Measurements from ENCODE around the gene BMP7.

BMP7 gene

GRCh38 chr20:57135875-57136274 lies 130.6 kb downstream of the BMP7 start:
- H3K36me3 ChIP-seq (ENCODE audit: control insufficient read depth in 1 of 2, insufficient read depth in 2 of 2, low read depth in 1 of 2, low read length in 2 of 2) = no peaks in the 10 kb centered on the region
- no peak overlapping the region for H2BK15ac ChIP-seq (ENCODE audit: low read depth, poor library complexity, severe bottlenecking)
- H3K27me3 ChIP-seq (ENCODE audit: control insufficient read depth in 1 of 2, insufficient read depth in 1 of 2, low read length in 2 of 2) = peaks cover 43 to 60% of the 10 kb centered on the region in 2 experiments
- no peak overlapping the region for H3K9ac ChIP-seq (ENCODE audit: low read length)
- no peak overlapping the region for H2AK5ac ChIP-seq (ENCODE audit: low read length, severe bottlenecking)
- no peak overlapping the region for H2BK120ac ChIP-seq (ENCODE audit: low read depth, low read length)
- no peak overlapping the region for H3K4me3 ChIP-seq (ENCODE audit: insufficient read depth in 1 of 2, low read depth in 1 of 2, low read length in 2 of 2)
- no peak overlapping the region for H2BK5ac ChIP-seq (ENCODE audit: low read depth, low read length, poor library complexity, severe bottlenecking)
- H2BK12ac ChIP-seq (ENCODE audit: low read length in 2 of 2) = no peak overlapping the region
- 82% methylated on average over 6 of the region's 6 CpGs for WGBS
- no peak for DNase-seq
- H2AFZ ChIP-seq (ENCODE audit: low read depth, low read length) = no peak overlapping the region
- H3K9me3 ChIP-seq (ENCODE audit: control insufficient read depth, low read length) = no peaks in the 10 kb centered on the region
- H3K23ac ChIP-seq (ENCODE audit: low read length in 2 of 2) = no peak overlapping the region
- no peaks in the 10 kb centered on the region for H3K79me1 ChIP-seq (replicated peaks; ENCODE audit: low read length, poor library complexity, severe bottlenecking)
- H4K8ac ChIP-seq (ENCODE audit: low read length) = no peak overlapping the region
- no peak overlapping the region for H3K18ac ChIP-seq (ENCODE audit: low read depth in 1 of 2, low read length in 2 of 2)
- H3K27ac ChIP-seq (ENCODE audit: low read length, poor library complexity, severe bottlenecking) = no peak overlapping the region
- H4K91ac ChIP-seq (ENCODE audit: low read length) = no peak overlapping the region
- no peak overlapping the region for H3K4me2 ChIP-seq (ENCODE audit: low read length, poor library complexity, severe bottlenecking)
- peak overlapping the region in 1 of 2 experiments; percentile 31 for H3K14ac ChIP-seq (ENCODE audit: low read length in 2 of 2)
- H3K4ac ChIP-seq (ENCODE audit: low read depth in 1 of 2, low read length in 2 of 2) = no peak overlapping the region
- no peaks in the 10 kb centered on the region for H3K4me1 ChIP-seq (ENCODE audit: control insufficient read depth, insufficient read depth, low read depth, low read length)

- Histone ChIP-seq H3K4me2 (ENCODE audit: low read length, poor library complexity, severe bottlenecking) (no peak overlapping the region), H3K9ac (ENCODE audit: low read length) (no peak overlapping the region), H3K27me3 (ENCODE audit: control insufficient read depth in 1 of 2, insufficient read depth in 1 of 2, low read length in 2 of 2) (peaks cover 45 to 66% of the 10 kb centered on the region in 2 experiments), H2BK15ac (ENCODE audit: low read depth, poor library complexity, severe bottlenecking) (no peak overlapping the region), H2BK5ac (ENCODE audit: low read depth, low read length, poor library complexity, severe bottlenecking) (no peak overlapping the region), H2AK5ac (ENCODE audit: low read length, severe bottlenecking) (no peak overlapping the region), H4K91ac (ENCODE audit: low read length) (no peak overlapping the region), H3K23ac (ENCODE audit: low read length in 2 of 2) (no peak overlapping the region), H3K36me3 (ENCODE audit: control insufficient read depth in 1 of 2, insufficient read depth in 2 of 2, low read depth in 1 of 2, low read length in 2 of 2) (no peaks in the 10 kb centered on the region), H3K18ac (ENCODE audit: low read depth in 1 of 2, low read length in 2 of 2) (no peak overlapping the region), H3K9me3 (ENCODE audit: control insufficient read depth, low read length) (no peaks in the 10 kb centered on the region), H3K4ac (ENCODE audit: low read depth in 1 of 2, low read length in 2 of 2) (no peak overlapping the region), H2AFZ (ENCODE audit: low read depth, low read length) (no peak overlapping the region), H3K4me3 (ENCODE audit: insufficient read depth in 1 of 2, low read depth in 1 of 2, low read length in 2 of 2) (no peak overlapping the region), H3K14ac (ENCODE audit: low read length in 2 of 2) (no peak overlapping the region), H2BK12ac (ENCODE audit: low read length in 2 of 2) (no peak overlapping the region), H3K27ac (ENCODE audit: low read length, poor library complexity, severe bottlenecking) (no peak overlapping the region), H2BK120ac (ENCODE audit: low read depth, low read length) (no peak overlapping the region), H3K79me1 (replicated peaks; ENCODE audit: low read length, poor library complexity, severe bottlenecking) (no peaks in the 10 kb centered on the region), H3K4me1 (ENCODE audit: control insufficient read depth, insufficient read depth, low read depth, low read length) (no peaks in the 10 kb centered on the region), H4K8ac (ENCODE audit: low read length) (no peak overlapping the region)
- no peak for DNase-seq
- 87% methylated on average over 4 of the region's 4 CpGs for WGBS
Observed at GRCh38 chr20:57134804-57135203, 131.6 kb downstream of the BMP7 start.

- H3K27ac ChIP-seq (ENCODE audit: low read length, poor library complexity, severe bottlenecking) = no peak overlapping the region
- DNase-seq = no peak
- H4K91ac ChIP-seq (ENCODE audit: low read length) = no peak overlapping the region
- no peak overlapping the region for H3K4ac ChIP-seq (ENCODE audit: low read depth in 1 of 2, low read length in 2 of 2)
- H3K4me2 ChIP-seq (ENCODE audit: low read length, poor library complexity, severe bottlenecking) = no peak overlapping the region
- H4K8ac ChIP-seq (ENCODE audit: low read length) = no peak overlapping the region
- no peak overlapping the region for H3K9ac ChIP-seq (ENCODE audit: low read length)
- H3K14ac ChIP-seq (ENCODE audit: low read length in 2 of 2) = no peak overlapping the region
- H3K79me1 ChIP-seq (replicated peaks; ENCODE audit: low read length, poor library complexity, severe bottlenecking) = no peaks in the 10 kb centered on the region
- H3K4me3 ChIP-seq (ENCODE audit: insufficient read depth in 1 of 2, low read depth in 1 of 2, low read length in 2 of 2) = no peak overlapping the region
- no peaks in the 10 kb centered on the region for H3K4me1 ChIP-seq (ENCODE audit: control insufficient read depth, insufficient read depth, low read depth, low read length)
- H3K23ac ChIP-seq (ENCODE audit: low read length in 2 of 2) = no peak overlapping the region
- no peak overlapping the region for H2BK15ac ChIP-seq (ENCODE audit: low read depth, poor library complexity, severe bottlenecking)
- 52% methylated on average over 12 of the region's 14 CpGs for WGBS
- no peak overlapping the region for H2BK12ac ChIP-seq (ENCODE audit: low read length in 2 of 2)
- H2AK5ac ChIP-seq (ENCODE audit: low read length, severe bottlenecking) = no peak overlapping the region
- H2AFZ ChIP-seq (ENCODE audit: low read depth, low read length) = no peak overlapping the region
- H3K18ac ChIP-seq (ENCODE audit: low read depth in 1 of 2, low read length in 2 of 2) = no peak overlapping the region
- no peak overlapping the region for H2BK120ac ChIP-seq (ENCODE audit: low read depth, low read length)
- peaks cover 45 to 72% of the 10 kb centered on the region in 2 experiments for H3K27me3 ChIP-seq (ENCODE audit: control insufficient read depth in 1 of 2, insufficient read depth in 1 of 2, low read length in 2 of 2)
- H2BK5ac ChIP-seq (ENCODE audit: low read depth, low read length, poor library complexity, severe bottlenecking) = no peak overlapping the region
- H3K36me3 ChIP-seq (ENCODE audit: control insufficient read depth in 1 of 2, insufficient read depth in 2 of 2, low read depth in 1 of 2, low read length in 2 of 2) = no peaks in the 10 kb centered on the region
- H3K9me3 ChIP-seq (ENCODE audit: control insufficient read depth, low read length) = no peaks in the 10 kb centered on the region
Observed at GRCh38 chr20:57133926-57134650, 132.4 kb downstream of the BMP7 start.

- H2AK5ac ChIP-seq (ENCODE audit: low read length, severe bottlenecking) = no peak overlapping the region
- no peak overlapping the region for H2BK12ac ChIP-seq (ENCODE audit: low read length in 2 of 2)
- no peaks in the 10 kb centered on the region for H3K9me3 ChIP-seq (ENCODE audit: control insufficient read depth, low read length)
- H4K8ac ChIP-seq (ENCODE audit: low read length) = no peak overlapping the region
- peaks cover 51 to 92% of the 10 kb centered on the region in 2 experiments for H3K27me3 ChIP-seq (ENCODE audit: control insufficient read depth in 1 of 2, insufficient read depth in 1 of 2, low read length in 2 of 2)
- H3K27ac ChIP-seq (ENCODE audit: low read length, poor library complexity, severe bottlenecking) = no peak overlapping the region
- H3K4me1 ChIP-seq (ENCODE audit: control insufficient read depth, insufficient read depth, low read depth, low read length) = no peaks in the 10 kb centered on the region
- H3K79me1 ChIP-seq (replicated peaks; ENCODE audit: low read length, poor library complexity, severe bottlenecking) = no peaks in the 10 kb centered on the region
- H3K4me2 ChIP-seq (ENCODE audit: low read length, poor library complexity, severe bottlenecking) = no peak overlapping the region
- H2AFZ ChIP-seq (ENCODE audit: low read depth, low read length) = no peak overlapping the region
- H2BK120ac ChIP-seq (ENCODE audit: low read depth, low read length) = no peak overlapping the region
- H4K91ac ChIP-seq (ENCODE audit: low read length) = no peak overlapping the region
- no peak overlapping the region for H3K18ac ChIP-seq (ENCODE audit: low read depth in 1 of 2, low read length in 2 of 2)
- no peak overlapping the region for H3K4me3 ChIP-seq (ENCODE audit: insufficient read depth in 1 of 2, low read depth in 1 of 2, low read length in 2 of 2)
- H3K36me3 ChIP-seq (ENCODE audit: control insufficient read depth in 1 of 2, insufficient read depth in 2 of 2, low read depth in 1 of 2, low read length in 2 of 2) = no peaks in the 10 kb centered on the region
- no peak for DNase-seq
- no peak overlapping the region for H3K23ac ChIP-seq (ENCODE audit: low read length in 2 of 2)
- no peak overlapping the region for H3K9ac ChIP-seq (ENCODE audit: low read length)
- H3K14ac ChIP-seq (ENCODE audit: low read length in 2 of 2) = no peak overlapping the region
- no peak overlapping the region for H2BK15ac ChIP-seq (ENCODE audit: low read depth, poor library complexity, severe bottlenecking)
- H3K4ac ChIP-seq (ENCODE audit: low read depth in 1 of 2, low read length in 2 of 2) = no peak overlapping the region
- H2BK5ac ChIP-seq (ENCODE audit: low read depth, low read length, poor library complexity, severe bottlenecking) = no peak overlapping the region
- WGBS = 80% methylated on average over 11 of the region's 13 CpGs
Observed at GRCh38 chr20:57131601-57132391, 134.6 kb downstream of the BMP7 start.
